Retinal pigment epithelial cell (primary cell): Measurements from ENCODE around the gene DAD1.
"Not testable (repeated sequence)": the region's sequence is repeated elsewhere in the genome, so short reads cannot be mapped to it uniquely, and the experiment has no call there.

Experiments
- DNase-seq: peaks from one replicate; pipeline ENCODE4 v3.0.0-alpha.2; 2010; ENCODE audit warnings: low read depth
- H3K4me3 ChIP-seq: 2 replicates; pipeline ENCODE4 v1.5.1; 2011; ENCODE audit warnings: mild to moderate bottlenecking, low read length, control low read depth, moderate library complexity
- CTCF ChIP-seq: conservative IDR thresholded peaks from 2 replicates; pipeline ENCODE4 v1.5.1; 2011; ENCODE audit warnings: low read depth, low read length, control low read depth, inconsistent platforms

The DAD1 gene

GRCh38 chr14:22626590-22626989, 37.6 kb upstream of the DAD1 start:
- TF ChIP-seq CTCF = no peak
- no peak for DNase-seq
- no peak overlapping the region for H3K4me3 ChIP-seq

GRCh38 chr14:22623047-22623446, 34.0 kb upstream of the DAD1 start:
- TF ChIP-seq CTCF = no peak

GRCh38 chr14:22622255-22622654, 33.2 kb upstream of the DAD1 start:
- no peak for DNase-seq
- no peak overlapping the region for H3K4me3 ChIP-seq
- no peak for TF ChIP-seq CTCF

More at GRCh38 chr14:22623047-22623446, 34.0 kb upstream of the DAD1 start:
- DNase-seq = no peak
- no peak overlapping the region for H3K4me3 ChIP-seq

- not testable (repeated sequence) for DNase-seq, H3K4me3 ChIP-seq
These were observed 26.7 kb upstream of the DAD1 start for GRCh38 chr14:22615765-22616164.

GRCh38 chr14:22614240-22614799, 25.3 kb upstream of the DAD1 start:
- peak; percentile 98 for DNase-seq
- no peak for TF ChIP-seq CTCF
- H3K4me3 ChIP-seq = no peak overlapping the region

- DNase-seq = no peak
These were observed 24.8 kb upstream of the DAD1 start for GRCh38 chr14:22613736-22614239.

GRCh38 chr14:22613106-22613695, 24.2 kb upstream of the DAD1 start:
- peak; percentile 38 for TF ChIP-seq CTCF
- no peak for DNase-seq

More at GRCh38 chr14:22613736-22614239, 24.8 kb upstream of the DAD1 start:
- no peak for TF ChIP-seq CTCF
- H3K4me3 ChIP-seq = no peak overlapping the region

More at GRCh38 chr14:22613106-22613695, 24.2 kb upstream of the DAD1 start:
- no peak overlapping the region for H3K4me3 ChIP-seq
